ENCODE data around the gene LIMS1. TPM values are rescaled to one million over a fixed set of nuclear protein-coding genes. Genes with fewer than 3 reads are reported as not detected.

The LIMS1 gene
- total RNA-seq, 1 donor from 2014 or later: 19.4 TPM

DNA sequence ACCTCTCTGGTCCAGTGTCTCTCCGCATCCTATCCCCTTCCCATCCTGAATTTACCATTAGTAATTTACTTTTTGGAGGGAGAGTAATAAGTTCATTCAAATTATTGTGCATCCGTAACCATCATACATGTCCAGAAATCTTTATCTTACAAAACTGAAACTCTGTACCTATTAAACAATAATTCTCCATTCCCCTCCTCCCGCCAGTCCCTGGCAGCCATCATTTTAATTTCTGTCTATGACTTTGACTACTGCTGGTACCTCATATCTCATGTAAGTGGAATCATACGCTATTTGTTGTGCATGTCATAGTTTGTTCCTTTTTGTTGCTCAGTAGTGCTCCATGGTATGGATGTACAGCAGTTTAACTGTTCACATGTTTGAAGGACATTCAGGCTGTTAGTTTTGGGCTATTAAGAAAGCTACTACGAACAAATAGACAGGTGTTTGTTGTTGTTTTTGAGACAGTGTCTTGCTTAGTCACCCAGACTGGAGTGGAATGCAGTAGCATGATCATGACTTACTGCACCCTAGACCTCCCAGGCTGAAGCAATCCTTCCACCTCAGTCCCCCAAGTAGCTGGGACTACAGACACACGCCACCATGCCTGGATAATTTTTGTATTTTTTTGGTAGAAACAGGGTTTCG is 2.0 kb downstream of the LIMS1 start:
- DNase-seq (ENCODE audit: low spot score): no peak
- no peak overlapping the region for H3K27ac ChIP-seq
- peak overlapping the region; percentile 68 for H3K4me3 ChIP-seq
- H3F3A ChIP-seq (ENCODE audit: low read depth): no peaks in the 10 kb centered on the region
- peak overlapping the region; percentile 85 for H3K4me2 ChIP-seq
- H3K4me1 ChIP-seq: peaks cover 27% of the 10 kb centered on the region
- no peaks in the 10 kb centered on the region for H3K36me3 ChIP-seq
- H3K79me2 ChIP-seq (ENCODE audit: low read depth): peaks cover 62% of the 10 kb centered on the region
- H3K36me3 Mint-ChIP-seq: peaks cover 2% of the 10 kb centered on the region
- no peak overlapping the region for H3K27ac Mint-ChIP-seq
- TF ChIP-seq, protein P1, sequence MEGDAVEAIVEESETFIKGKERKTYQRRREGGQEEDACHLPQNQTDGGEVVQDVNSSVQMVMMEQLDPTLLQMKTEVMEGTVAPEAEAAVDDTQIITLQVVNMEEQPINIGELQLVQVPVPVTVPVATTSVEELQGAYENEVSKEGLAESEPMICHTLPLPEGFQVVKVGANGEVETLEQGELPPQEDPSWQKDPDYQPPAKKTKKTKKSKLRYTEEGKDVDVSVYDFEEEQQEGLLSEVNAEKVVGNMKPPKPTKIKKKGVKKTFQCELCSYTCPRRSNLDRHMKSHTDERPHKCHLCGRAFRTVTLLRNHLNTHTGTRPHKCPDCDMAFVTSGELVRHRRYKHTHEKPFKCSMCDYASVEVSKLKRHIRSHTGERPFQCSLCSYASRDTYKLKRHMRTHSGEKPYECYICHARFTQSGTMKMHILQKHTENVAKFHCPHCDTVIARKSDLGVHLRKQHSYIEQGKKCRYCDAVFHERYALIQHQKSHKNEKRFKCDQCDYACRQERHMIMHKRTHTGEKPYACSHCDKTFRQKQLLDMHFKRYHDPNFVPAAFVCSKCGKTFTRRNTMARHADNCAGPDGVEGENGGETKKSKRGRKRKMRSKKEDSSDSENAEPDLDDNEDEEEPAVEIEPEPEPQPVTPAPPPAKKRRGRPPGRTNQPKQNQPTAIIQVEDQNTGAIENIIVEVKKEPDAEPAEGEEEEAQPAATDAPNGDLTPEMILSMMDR (IDR thresholded peaks at IDR 0.05): no peak
- TF ChIP-seq EZH2phosphoT487 (IDR thresholded peaks at IDR 0.05) (no peak), EZH2 (IDR thresholded peaks at IDR 0.05) (no peak)
- peaks cover 38% of the 10 kb centered on the region for H4K20me1 ChIP-seq (ENCODE audit: low read depth)
- peaks cover 22% of the 10 kb centered on the region for H3K4me1 Mint-ChIP-seq
- no peak overlapping the region for H3K9ac ChIP-seq
- peak overlapping the region; percentile 99 for H3K4me3 Mint-ChIP-seq
- no peaks in the 10 kb centered on the region for H3K9me3 Mint-ChIP-seq
- H3K9me3 ChIP-seq (ENCODE audit: low read depth): no peaks in the 10 kb centered on the region
- H3K27me3 Mint-ChIP-seq (ENCODE audit: insufficient read depth, low read depth): peaks cover 2% of the 10 kb centered on the region
- H3K27me3 ChIP-seq: peaks cover 15% of the 10 kb centered on the region
- H2AFZ ChIP-seq (replicated peaks): no peak overlapping the region

DNA sequence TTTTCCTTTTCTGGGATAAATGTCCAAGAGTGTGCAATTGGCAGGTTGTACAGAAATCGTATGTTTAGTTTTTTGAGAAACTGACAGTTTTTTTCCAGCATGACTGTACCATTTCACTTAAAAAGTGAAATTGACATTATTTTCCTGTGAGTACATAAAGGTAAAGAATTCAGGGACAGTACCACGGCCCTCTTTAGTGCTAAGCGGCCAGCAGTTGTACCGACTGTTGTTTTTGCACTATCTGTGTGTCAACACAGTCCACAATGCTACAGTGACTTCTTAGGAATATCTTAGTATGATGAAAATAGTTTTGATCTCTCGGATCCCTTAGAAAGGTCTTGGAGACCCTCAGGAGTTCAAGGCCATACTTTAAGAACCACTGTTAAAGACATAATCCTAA is 2.6 kb downstream of the LIMS1 start:
- no peaks in the 10 kb centered on the region for H3F3A ChIP-seq (ENCODE audit: low read depth)
- H3K4me1 ChIP-seq: peaks cover 32% of the 10 kb centered on the region
- Mint-ChIP-seq H3K36me3 (peaks cover 2% of the 10 kb centered on the region), H3K27me3 (ENCODE audit: insufficient read depth, low read depth) (peaks cover 2% of the 10 kb centered on the region), H3K27ac (no peak overlapping the region), H3K4me1 (peaks cover 25% of the 10 kb centered on the region), H3K4me3 (no peak overlapping the region), H3K9me3 (no peaks in the 10 kb centered on the region)
- DNase-seq (ENCODE audit: low spot score): no peak
- peaks cover 68% of the 10 kb centered on the region for H3K79me2 ChIP-seq (ENCODE audit: low read depth)
- peaks cover 15% of the 10 kb centered on the region for H3K27me3 ChIP-seq
- H3K4me3 ChIP-seq: no peak overlapping the region
- no peak for TF ChIP-seq EZH2phosphoT487 (IDR thresholded peaks at IDR 0.05)
- TF ChIP-seq, protein P1 (IDR thresholded peaks at IDR 0.05): no peak
- TF ChIP-seq EZH2 (IDR thresholded peaks at IDR 0.05): no peak
- H3K9me3 ChIP-seq (ENCODE audit: low read depth): no peaks in the 10 kb centered on the region
- no peak overlapping the region for H2AFZ ChIP-seq (replicated peaks)
- H3K4me2 ChIP-seq: no peak overlapping the region
- peaks cover 38% of the 10 kb centered on the region for H4K20me1 ChIP-seq (ENCODE audit: low read depth)
- H3K27ac ChIP-seq: no peak overlapping the region
- no peak overlapping the region for H3K9ac ChIP-seq
- H3K36me3 ChIP-seq: no peaks in the 10 kb centered on the region

DNA sequence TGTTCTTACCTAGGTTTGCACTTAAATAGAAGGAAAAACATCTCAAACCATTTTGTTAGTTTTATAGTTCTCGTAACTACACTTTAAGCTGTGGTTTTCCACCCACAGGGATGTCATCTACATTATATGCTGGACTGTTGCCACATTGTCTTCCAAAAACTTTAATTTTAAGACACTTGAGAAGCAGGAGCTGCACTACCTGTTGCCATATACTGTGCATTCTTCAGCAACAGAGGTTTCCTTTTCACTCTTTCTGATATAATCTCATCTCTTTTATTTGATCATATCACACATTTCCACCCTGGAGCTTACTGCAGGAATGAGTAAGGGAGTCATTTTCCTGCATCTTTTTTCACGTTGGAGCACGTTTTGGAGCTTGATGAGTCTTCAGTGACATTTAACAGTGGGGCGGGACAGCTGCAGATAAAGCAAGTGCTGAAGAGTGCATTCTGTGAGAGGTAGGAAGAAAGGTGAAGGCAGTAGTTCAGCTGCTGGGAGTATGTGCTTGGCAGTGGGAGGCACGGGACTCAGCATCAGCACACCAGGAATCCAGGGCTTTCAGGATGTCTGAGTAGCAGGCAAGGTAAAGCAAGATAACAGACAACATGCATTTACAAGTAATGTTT is 3.8 kb downstream of the LIMS1 start:
- Mint-ChIP-seq H3K4me3 (no peak overlapping the region), H3K36me3 (peaks cover 10% of the 10 kb centered on the region), H3K27ac (no peak overlapping the region), H3K4me1 (peaks cover 25% of the 10 kb centered on the region), H3K9me3 (no peaks in the 10 kb centered on the region), H3K27me3 (ENCODE audit: insufficient read depth, low read depth) (peaks cover 3% of the 10 kb centered on the region)
- Histone ChIP-seq H2AFZ (replicated peaks) (no peak overlapping the region), H3K4me1 (peaks cover 32% of the 10 kb centered on the region), H3K36me3 (no peaks in the 10 kb centered on the region), H4K20me1 (ENCODE audit: low read depth) (peaks cover 38% of the 10 kb centered on the region), H3K9me3 (ENCODE audit: low read depth) (no peaks in the 10 kb centered on the region), H3K9ac (no peak overlapping the region), H3K4me2 (no peak overlapping the region), H3K27me3 (peaks cover 15% of the 10 kb centered on the region), H3K4me3 (no peak overlapping the region), H3K27ac (no peak overlapping the region), H3K79me2 (ENCODE audit: low read depth) (peaks cover 80% of the 10 kb centered on the region), H3F3A (ENCODE audit: low read depth) (no peaks in the 10 kb centered on the region)
- TF ChIP-seq, protein P1 (IDR thresholded peaks at IDR 0.05): no peak
- no peak for TF ChIP-seq EZH2phosphoT487 (IDR thresholded peaks at IDR 0.05)
- TF ChIP-seq EZH2 (IDR thresholded peaks at IDR 0.05): no peak
- DNase-seq (ENCODE audit: low spot score): no peak
